T-cell (primary cell): Measurements from ENCODE around the gene POF1B. TPM values are rescaled to one million over a fixed set of nuclear protein-coding genes. Genes with fewer than 3 reads are reported as not detected.

Source experiments
- ATAC-seq, 4 experiments: fragments of 200-7000 bp in 3 of 4; fragments of 150-1000 bp in 1 of 4; cut with Tn5 transposase; replicated peaks in 1 of 4; 1 replicate in 3 of 4; 2 replicates in 1 of 4; pipeline ENCODE4 v1.10.0; 2021; ENCODE audit warnings: moderate library complexity in 3 of 4, mild to moderate bottlenecking in 2 of 4, moderate number of reproducible peaks in 1 of 4
- CTCF ChIA-PET, 2 donors: fragments of 300-600 bp; sonication (Branson Sonifier 250); formaldehyde crosslinking; loops; one replicate each; lab custom pipeline; 2022; ENCODE audit warnings: antibody characterized with exemption in 2 of 2; lab: Charles Lee
- POLR2A ChIA-PET, 2 donors: fragments of 300-600 bp; sonication (Branson Sonifier 250); formaldehyde crosslinking; loops; one replicate each; lab custom pipeline; 2022; ENCODE audit warnings: antibody characterized with exemption in 2 of 2; lab: Charles Lee
- DNase-seq, 35 experiments: peaks; one replicate each; pipeline versions ENCODE4 v3.0.0 to v3.0.0-alpha.2; 2013 to 2023
- H3K27ac ChIP-seq: one replicate; pipeline ENCODE4 v1.5.1; 2013; ENCODE audit warnings: low read length
- H3K27me3 ChIP-seq, 2 experiments: replicated peaks in 1 of 2; 1 replicate in 1 of 2; 2 replicates in 1 of 2; pipeline versions ENCODE4 v1.6.1 to v1.7.0; 2013; ENCODE audit warnings: low read length in 1 of 2, mixed read lengths in 1 of 2; ENCODE audit not compliant: control insufficient read depth in 2 of 2, insufficient read depth in 2 of 2; ENCODE audit errors: extremely low read depth in 1 of 2
- H3K36me3 ChIP-seq, 2 donors: 1 replicate in 1 of 2; 2 replicates in 1 of 2; pipeline versions ENCODE4 v1.6.1 to v1.7.0; 2013; ENCODE audit warnings: low read length in 1 of 2; ENCODE audit not compliant: control insufficient read depth in 2 of 2, insufficient read depth in 1 of 2; ENCODE audit errors: extremely low read depth in 1 of 2
- H3K4me1 ChIP-seq, 2 experiments: 1 replicate in 1 of 2; 2 replicates in 1 of 2; pipeline versions ENCODE4 v1.6.1 to v1.7.0; 2013; ENCODE audit warnings: low read length in 2 of 2, mixed read lengths in 1 of 2; ENCODE audit not compliant: insufficient read depth in 2 of 2, control insufficient read depth in 1 of 2; ENCODE audit errors: extremely low read depth in 1 of 2
- H3K4me3 ChIP-seq, 2 donors: 1 replicate in 1 of 2; 2 replicates in 1 of 2; pipeline versions ENCODE4 v1.5.1 to v1.7.0; 2013; ENCODE audit warnings: mild to moderate bottlenecking in 2 of 2, low read length in 1 of 2, moderate library complexity in 1 of 2; ENCODE audit not compliant: control insufficient read depth in 1 of 2; ENCODE audit errors: extremely low read depth in 1 of 2
- H3K9me3 ChIP-seq: 2 replicates; pipeline ENCODE4 v1.7.0; 2013
- H3K27ac Mint-ChIP-seq, 2 donors: one replicate each; pipeline ENCODE4 v1.8.0; 2020 to 2021; ENCODE audit warnings: mild to moderate bottlenecking in 2 of 2, mixed read lengths in 2 of 2
- H3K27me3 Mint-ChIP-seq, 2 donors: one replicate each; pipeline ENCODE4 v1.8.0; 2021 to 2022; ENCODE audit warnings: mixed read lengths in 2 of 2
- H3K36me3 Mint-ChIP-seq: one replicate; pipeline ENCODE4 v1.8.0; 2021; ENCODE audit warnings: mixed read lengths
- H3K4me1 Mint-ChIP-seq, 3 donors: one replicate each; pipeline ENCODE4 v1.8.0; 2020 to 2022; ENCODE audit warnings: mixed read lengths in 3 of 3, mild to moderate bottlenecking in 1 of 3
- H3K4me3 Mint-ChIP-seq, 3 donors: one replicate each; pipeline ENCODE4 v1.8.0; 2020 to 2022; ENCODE audit warnings: mild to moderate bottlenecking in 3 of 3, mixed read lengths in 3 of 3, moderate library complexity in 3 of 3
- H3K9me3 Mint-ChIP-seq, 3 donors: one replicate each; pipeline ENCODE4 v1.8.0; 2020 to 2022; ENCODE audit warnings: mixed read lengths in 3 of 3
- WGBS: methylation state at CpG from one replicate; pipeline ENCODE4 v1.1.5; 2013; ENCODE audit warnings: missing lambda C conversion rate; ENCODE audit not compliant: insufficient coverage; 5-methylcytosine and 5-hydroxymethylcytosine counted together
- total RNA-seq, 35 experiments: library from RNA in 6 of 35; stranded (reverse) in 6 of 35; fragments of 120-200 nt in 1 of 35; gene quantifications; one replicate each; pipeline versions ENCODE4 v1.2.1 to v1.2.4 and lab custom pipeline; 2013 to 2026

POF1B gene
- total RNA-seq, 5 donors from 2014 or later (not counting 1 experiment from before 2014, with no cell fraction given): 0.16 to 0.30 (median 0.20) TPM

DNA sequence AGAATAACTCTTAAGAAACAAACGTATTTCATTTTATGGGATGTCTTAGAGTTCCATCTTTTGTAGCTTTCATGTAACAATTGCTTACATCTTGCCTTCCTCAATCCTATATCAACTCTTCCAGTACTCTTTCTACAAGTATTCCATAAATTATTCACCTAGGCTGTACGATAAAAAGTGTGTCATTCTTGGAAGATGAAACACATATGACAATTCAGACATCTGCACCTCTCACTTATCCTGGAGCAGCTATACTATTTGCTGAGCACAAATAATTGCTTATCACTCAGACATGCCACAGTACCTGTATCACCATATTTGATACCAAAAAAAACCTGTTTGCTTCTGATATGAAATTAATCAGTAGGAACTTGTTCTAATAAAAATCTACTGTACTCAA is 1.0 kb downstream of the POF1B start:
- Mint-ChIP-seq H3K4me1 (peaks cover 0 to 2% (median 0%) of the 10 kb centered on the region in 3 donors), H3K27ac (no peak overlapping the region), H3K36me3 (no peaks in the 10 kb centered on the region), H3K4me3 (no peak overlapping the region), H3K27me3 (peaks cover 0 to 3% of the 10 kb centered on the region in 2 donors), H3K9me3 (no peaks in the 10 kb centered on the region)
- Histone ChIP-seq H3K4me3 (no peak overlapping the region), H3K27me3 (no peaks in the 10 kb centered on the region), H3K27ac (no peak overlapping the region), H3K4me1 (no peaks in the 10 kb centered on the region), H3K9me3 (no peaks in the 10 kb centered on the region), H3K36me3 (no peaks in the 10 kb centered on the region)
- ChIA-PET CTCF (no interaction called here), POLR2A (no interaction called here)
- DNase-seq (no peak), ATAC-seq (no peak)
- WGBS: no CpG with 5 or more reads among the region's 2 CpGs

DNA sequence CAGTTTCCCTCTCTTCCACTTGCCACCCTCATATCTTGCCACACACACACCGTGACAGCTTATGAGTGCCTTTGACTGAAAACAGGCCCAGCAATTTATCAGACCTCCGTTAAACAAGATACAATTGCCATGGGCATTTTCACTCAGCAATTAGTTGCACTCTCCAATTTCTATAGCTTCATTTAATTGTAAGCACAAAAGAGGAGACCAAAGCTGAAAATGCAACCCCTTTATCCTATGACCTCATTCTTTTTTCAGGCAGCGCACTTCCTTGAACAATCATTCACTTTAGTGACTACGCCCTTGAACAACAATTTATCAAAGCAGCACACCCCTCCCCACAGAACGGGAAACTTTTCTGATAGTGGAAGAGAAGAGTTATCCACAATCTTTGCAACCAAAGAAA is 4.1 kb downstream of the POF1B start:
- H3K27ac ChIP-seq: no peak overlapping the region
- no peak overlapping the region for H3K4me3 ChIP-seq
- H3K4me1 ChIP-seq: no peaks in the 10 kb centered on the region
- WGBS: 65% methylated on average over 2 of the region's 5 CpGs
- ChIA-PET CTCF (no interaction called here), POLR2A (no interaction called here)
- peaks cover 0 to 2% (median 0%) of the 10 kb centered on the region in 3 donors for H3K4me1 Mint-ChIP-seq
- ATAC-seq (no peak), DNase-seq (no peak)
- no peaks in the 10 kb centered on the region for H3K36me3 Mint-ChIP-seq
- H3K36me3 ChIP-seq: no peaks in the 10 kb centered on the region
- H3K9me3 Mint-ChIP-seq: no peaks in the 10 kb centered on the region
- H3K27ac Mint-ChIP-seq: no peak overlapping the region
- H3K27me3 Mint-ChIP-seq: peaks cover 0 to 2% of the 10 kb centered on the region in 2 donors
- no peak overlapping the region for H3K4me3 Mint-ChIP-seq
- no peaks in the 10 kb centered on the region for H3K9me3 ChIP-seq
- no peaks in the 10 kb centered on the region for H3K27me3 ChIP-seq

DNA sequence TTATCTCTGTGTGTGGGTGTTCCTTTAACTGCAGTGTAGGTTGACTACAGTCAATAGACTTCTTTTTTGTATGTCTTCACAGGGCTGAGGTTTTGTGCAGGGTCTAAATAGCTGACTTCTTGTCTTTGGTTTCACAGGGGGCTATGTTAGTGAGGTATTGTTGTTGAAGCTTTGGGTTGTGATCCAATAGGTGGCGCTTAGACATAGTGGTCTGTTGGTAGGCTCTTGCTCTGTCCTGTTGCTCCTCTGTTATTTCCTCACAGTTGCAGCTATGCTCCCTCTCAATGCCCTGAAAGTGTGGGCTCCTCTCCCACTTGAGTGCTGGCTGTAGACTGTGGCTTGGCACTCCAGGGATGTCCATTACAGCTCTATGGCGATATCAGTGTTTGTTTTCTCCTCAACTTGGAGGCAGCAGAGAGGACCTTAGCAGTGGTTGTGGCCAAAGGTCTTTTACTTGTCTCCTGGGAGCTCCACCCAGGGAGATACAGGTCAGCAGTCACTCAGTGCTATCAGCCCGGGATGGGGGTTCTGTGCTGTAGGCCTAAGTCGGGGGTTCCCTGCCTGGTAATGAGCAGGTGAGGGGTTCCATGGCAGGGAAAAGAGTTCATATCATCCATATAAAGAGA is 14.0 kb downstream of the POF1B start:
- no peak overlapping the region for H3K4me3 Mint-ChIP-seq
- peaks cover 0 to 7% (median 0%) of the 10 kb centered on the region in 3 donors for H3K9me3 Mint-ChIP-seq
- Histone ChIP-seq H3K27ac (no peak overlapping the region), H3K27me3 (no peaks in the 10 kb centered on the region), H3K9me3 (no peaks in the 10 kb centered on the region), H3K4me1 (no peaks in the 10 kb centered on the region), H3K4me3 (no peak overlapping the region), H3K36me3 (no peaks in the 10 kb centered on the region)
- ChIA-PET POLR2A (no interaction called here), CTCF (interaction anchor here in 1 of 2 donors (0.5 kb wide), 1 partner anchor 175 kb away, joined by 3 read pairs; no protein-coding TSS in a partner anchor)
- no peak for DNase-seq
- no peak overlapping the region for H3K27ac Mint-ChIP-seq
- WGBS: no CpG with 5 or more reads among the region's 4 CpGs
- H3K27me3 Mint-ChIP-seq: peaks cover 0 to 13% of the 10 kb centered on the region in 2 donors
- H3K4me1 Mint-ChIP-seq: no peaks in the 10 kb centered on the region
- no peak for ATAC-seq
- H3K36me3 Mint-ChIP-seq: no peaks in the 10 kb centered on the region

DNA sequence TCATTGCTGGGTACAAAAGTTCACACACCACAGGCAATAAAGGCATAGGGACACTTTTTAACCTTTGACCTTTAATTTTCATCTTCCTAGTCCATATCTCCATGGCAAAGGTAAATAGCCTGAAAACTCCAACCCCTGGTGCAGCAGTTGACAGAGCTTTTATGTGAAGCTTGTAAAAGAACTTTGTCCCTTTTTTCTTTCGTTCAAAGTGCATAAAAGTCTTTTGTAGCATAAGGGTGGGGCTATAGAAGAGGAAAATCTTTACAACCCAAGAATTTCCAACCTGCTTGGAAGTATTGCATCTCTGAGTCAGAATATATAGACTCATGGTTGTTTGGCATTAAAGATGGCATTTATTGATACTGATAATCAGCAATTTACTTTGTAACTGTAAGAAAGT is 20.4 kb downstream of the POF1B start:
- Histone ChIP-seq H3K36me3 (no peaks in the 10 kb centered on the region), H3K27ac (no peak overlapping the region), H3K9me3 (no peaks in the 10 kb centered on the region), H3K4me3 (no peak overlapping the region), H3K4me1 (no peaks in the 10 kb centered on the region), H3K27me3 (no peaks in the 10 kb centered on the region)
- Mint-ChIP-seq H3K27me3 (peaks cover 0 to 6% of the 10 kb centered on the region in 2 donors), H3K4me1 (no peaks in the 10 kb centered on the region), H3K9me3 (peaks cover 0 to 10% (median 7%) of the 10 kb centered on the region in 3 donors), H3K36me3 (no peaks in the 10 kb centered on the region), H3K4me3 (no peak overlapping the region), H3K27ac (no peak overlapping the region)
- no CpG with 5 or more reads among the region's 1 CpG for WGBS
- ChIA-PET POLR2A (no interaction called here), CTCF (no interaction called here)
- DNase-seq: no peak
- ATAC-seq: no peak

DNA sequence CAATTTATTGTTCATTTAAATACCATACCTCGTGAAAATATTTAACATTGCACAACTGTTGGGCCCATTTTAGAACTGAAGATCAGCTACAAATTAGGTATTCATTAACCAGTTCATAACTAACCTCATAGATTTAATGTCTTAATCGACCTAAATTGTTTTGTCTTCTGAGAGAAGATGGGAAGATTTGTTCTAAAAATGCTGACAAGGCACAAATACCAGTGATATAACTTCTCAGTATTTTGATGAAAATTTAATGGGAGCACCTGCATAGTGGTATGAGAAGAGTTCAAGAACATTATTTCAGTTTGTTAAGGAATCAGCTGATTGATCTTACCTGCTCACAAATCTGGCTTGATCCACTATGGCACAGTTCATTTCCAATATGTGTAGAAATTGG is 33.9 kb downstream of the POF1B start:
- no peaks in the 10 kb centered on the region for H3K9me3 Mint-ChIP-seq
- peaks cover 0 to 12% of the 10 kb centered on the region in 2 donors for H3K27me3 Mint-ChIP-seq
- H3K27me3 ChIP-seq: no peaks in the 10 kb centered on the region
- H3K4me1 ChIP-seq: no peaks in the 10 kb centered on the region
- H3K4me1 Mint-ChIP-seq: no peaks in the 10 kb centered on the region
- H3K27ac ChIP-seq: no peak overlapping the region
- no peak for DNase-seq
- WGBS: no CpG with 5 or more reads among the region's 2 CpGs
- no peaks in the 10 kb centered on the region for H3K36me3 Mint-ChIP-seq
- H3K9me3 ChIP-seq: no peaks in the 10 kb centered on the region
- no peak for ATAC-seq
- H3K4me3 ChIP-seq: no peak overlapping the region
- H3K27ac Mint-ChIP-seq: no peak overlapping the region
- ChIA-PET CTCF (interaction anchor here in 1 of 2 donors (0.5 kb wide), 1 partner anchor 618 kb away, joined by 3 read pairs; no protein-coding TSS in a partner anchor), POLR2A (no interaction called here)
- H3K36me3 ChIP-seq: no peaks in the 10 kb centered on the region
- no peak overlapping the region for H3K4me3 Mint-ChIP-seq

DNA sequence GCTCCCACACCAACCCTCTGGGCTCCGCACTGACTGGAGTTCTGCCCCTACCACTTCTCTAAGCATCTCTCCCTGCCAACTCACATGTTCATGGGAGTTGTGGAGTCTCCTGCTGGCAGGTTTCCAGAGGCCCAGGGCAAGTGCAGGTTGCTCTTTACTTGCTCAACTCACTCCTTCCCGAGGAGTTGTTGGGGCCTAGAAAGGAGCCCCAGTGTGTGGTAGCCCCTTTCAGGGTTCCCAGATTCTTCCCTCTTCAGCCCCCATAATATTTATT is 52.5 kb downstream of the POF1B start:
- ATAC-seq (no peak), DNase-seq (no peak)
- H3K4me1 ChIP-seq: no peaks in the 10 kb centered on the region
- Mint-ChIP-seq H3K27me3 (no peaks in the 10 kb centered on the region), H3K4me3 (no peak overlapping the region), H3K9me3 (peaks cover 4 to 10% (median 8%) of the 10 kb centered on the region in 3 donors), H3K4me1 (no peaks in the 10 kb centered on the region), H3K36me3 (no peaks in the 10 kb centered on the region), H3K27ac (no peak overlapping the region)
- H3K27me3 ChIP-seq: no peaks in the 10 kb centered on the region
- no peaks in the 10 kb centered on the region for H3K9me3 ChIP-seq
- no peak overlapping the region for H3K27ac ChIP-seq
- ChIA-PET POLR2A (no interaction called here), CTCF (no interaction called here)
- no CpG with 5 or more reads among the region's 2 CpGs for WGBS
- H3K36me3 ChIP-seq: no peaks in the 10 kb centered on the region
- H3K4me3 ChIP-seq: no peak overlapping the region
